ENCODE data around the gene TCP1. TPM values are rescaled to one million over a fixed set of nuclear protein-coding genes. Genes with fewer than 3 reads are reported as not detected.
A peak's percentile ranks its signal among the peaks of the same experiment; 100 is the strongest.

The TCP1 gene
- total and polyA plus RNA-seq, 2 of the 8 experiments (the other 6 are each of a cell fraction or from before 2014, with no cell fraction given), result 117 to 348 TPM

GRCh38 chr6:159806021-159806458, 16.6 kb upstream of the TCP1 start:
- H3K18ac ChIP-seq (ENCODE audit: extremely low read depth, low read length), result no peak overlapping the region
- 0 out of 2 replicates have a peak overlapping the region, but pooled peaks have one; percentile 27 for H2BK12ac ChIP-seq (ENCODE audit: low read depth, low read length)
- H3K4me2 ChIP-seq (ENCODE audit: insufficient read depth in 1 of 2, low read depth in 2 of 2, low read length in 2 of 2), result no peak overlapping the region
- no peaks in the 10 kb centered on the region for H3K4me1 ChIP-seq (replicated peaks in 1 of 4; ENCODE audit: control insufficient read depth in 3 of 4, insufficient read depth in 4 of 4, low read length in 3 of 4)
- H3K4me3 ChIP-seq (ENCODE audit: extremely low read depth in 1 of 4, insufficient read depth in 2 of 4, low read depth in 3 of 4, low read length in 4 of 4), result no peak overlapping the region
- H2BK20ac ChIP-seq (ENCODE audit: low read length), result no peak overlapping the region
- H2BK120ac ChIP-seq (replicated peaks; ENCODE audit: low read depth, low read length), result no peak overlapping the region
- H3K27ac ChIP-seq (ENCODE audit: low read depth, low read length), result no peak overlapping the region
- no peak overlapping the region; the same call in 1 of the 2 replicates for H2BK5ac ChIP-seq (ENCODE audit: low read depth, low read length)
- no peaks in the 10 kb centered on the region for H3K23me2 ChIP-seq (ENCODE audit: low read depth, low read length)
- no peak overlapping the region for H4K91ac ChIP-seq (replicated peaks; ENCODE audit: insufficient read length, low read length)
- H3K9ac ChIP-seq (replicated peaks in 1 of 4; ENCODE audit: extremely low read depth in 1 of 4, low read depth in 3 of 4, low read length in 3 of 4), result no peak overlapping the region
- H4K5ac ChIP-seq (ENCODE audit: insufficient read length, low read depth, low read length), result no peak overlapping the region
- no peak overlapping the region for H3K23ac ChIP-seq (ENCODE audit: insufficient read length)
- H3K36me3 ChIP-seq (ENCODE audit: control insufficient read depth in 2 of 4, insufficient read depth in 4 of 4, low read length in 3 of 4), result no peaks in the 10 kb centered on the region
- no peak overlapping the region for H3K14ac ChIP-seq (ENCODE audit: insufficient read length)
- FAIRE-seq, result no peak
- ChIA-PET POLR2A (ENCODE audit: partially characterized antibody) (interaction anchor here (1.7 kb wide), 1 partner anchor 16 kb away, joined by 8 read pairs; the partner anchor contains the start of genes MRPL18 and TCP1), CTCF (ENCODE audit: partially characterized antibody) (interaction anchor here (0.8 to 1.0 kb wide), 2 partner anchors 145 to 332 kb away, joined by 3 read pairs; no protein-coding TSS in a partner anchor)
- no peak for DNase-seq (ENCODE audit: low read depth in 1 of 2, low spot score in 2 of 2)
- no peak overlapping the region; the same call in 1 of the 2 replicates for H2AK5ac ChIP-seq (ENCODE audit: low read depth, low read length)
- no peak overlapping the region for H3K4ac ChIP-seq (replicated peaks; ENCODE audit: insufficient read length, low read depth, low read length)
- whole genome bisulfite sequencing, 2 experiments (ENCODE audit: extremely low coverage in 1 of 2, insufficient coverage in 1 of 2, insufficient read length in 1 of 2, insufficient replicate concordance in 2 of 2, low coverage in 1 of 2, low lambda C conversion rate in 2 of 2, missing lambda C conversion rate in 1 of 2), result 94% methylated on average over 9 of the region's 9 CpGs; no CpG with 5 or more reads in 1 of the 2 experiments
- H3K9me3 ChIP-seq (ENCODE audit: insufficient read depth in 2 of 2, low read depth in 1 of 2, low read length in 1 of 2), result no peaks in the 10 kb centered on the region
- no peak for TF ChIP-seq TBP (IDR thresholded peaks at IDR 0.05; ENCODE audit: low read depth, low read length)
- TF ChIP-seq CTCF (IDR thresholded peaks at IDR 0.05; ENCODE audit: control extremely low read depth in 1 of 3, insufficient read depth in 1 of 3, low read depth in 1 of 3, low read length in 3 of 3), result no peak
- TF ChIP-seq ASH2L (IDR thresholded peaks at IDR 0.05; ENCODE audit: low read length), result no peak
- TF ChIP-seq BCL11A (IDR thresholded peaks at IDR 0.05; ENCODE audit: low read depth in 2 of 2, low read length in 2 of 2), result no peak
- TF ChIP-seq JUND (IDR thresholded peaks at IDR 0.05; ENCODE audit: low read length), result no peak
- TF ChIP-seq NRF1 (IDR thresholded peaks at IDR 0.05; ENCODE audit: low read depth, low read length), result no peak
- no peak for TF ChIP-seq SIN3A (conservative IDR thresholded peaks at IDR 0.05 in 1 of 2, IDR thresholded peaks at IDR 0.05 in 1 of 2; ENCODE audit: low read depth in 1 of 2, low read length in 2 of 2)
- no peak overlapping the region for H2BK15ac ChIP-seq (ENCODE audit: low read length)
- H3K79me1 ChIP-seq (ENCODE audit: low read depth, low read length), result no peaks in the 10 kb centered on the region
- no peak overlapping the region for H3K56ac ChIP-seq (replicated peaks; ENCODE audit: insufficient read length, low read depth, low read length)
- no peak overlapping the region for H2AFZ ChIP-seq (ENCODE audit: low read length)
- H3K27me3 ChIP-seq (replicated peaks in 1 of 4; ENCODE audit: control insufficient read depth in 3 of 4, extremely low read depth in 1 of 4, insufficient read depth in 3 of 4, low read length in 3 of 4), result no peaks in the 10 kb centered on the region
- no peaks in the 10 kb centered on the region for H3K79me2 ChIP-seq (ENCODE audit: control insufficient read depth in 1 of 2, insufficient read depth in 2 of 2, low read length in 2 of 2)
- H4K20me1 ChIP-seq (replicated peaks in 1 of 2; ENCODE audit: control insufficient read depth in 1 of 2, insufficient read depth in 2 of 2, low read length in 2 of 2), result no peaks in the 10 kb centered on the region
- no peak overlapping the region for H4K8ac ChIP-seq (ENCODE audit: extremely low read depth, insufficient read depth, low read length)
